GM21529 (cell line): ENCODE measurements around the gene SLC1A5.

Experiments used
- ATAC-seq: cut with Tn5 transposase; IDR thresholded peaks from one replicate; pipeline ENCODE4 v1.9.1; 2021; ENCODE audit not compliant: unreplicated experiment

SLC1A5 gene

DNA sequence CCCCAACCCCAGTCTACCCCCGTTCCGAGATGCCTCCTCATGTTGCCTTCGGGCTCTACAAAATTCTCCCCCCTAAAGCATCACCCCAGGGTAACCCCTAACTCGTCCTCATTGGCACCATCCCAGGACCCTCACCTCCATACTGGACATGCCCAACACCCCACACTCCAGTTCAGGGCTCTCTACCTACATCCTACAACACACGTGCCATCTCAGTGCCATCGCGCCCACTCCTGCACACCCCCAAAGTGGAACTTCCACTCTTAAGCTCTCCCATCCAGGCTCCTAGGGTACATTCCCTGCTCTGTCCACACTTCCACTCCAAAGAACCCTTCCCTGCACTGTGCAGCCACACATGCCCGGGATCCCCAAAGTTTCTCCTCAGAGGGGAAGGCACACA, 43.4 kb downstream of the SLC1A5 start:
- no peak for ATAC-seq

DNA sequence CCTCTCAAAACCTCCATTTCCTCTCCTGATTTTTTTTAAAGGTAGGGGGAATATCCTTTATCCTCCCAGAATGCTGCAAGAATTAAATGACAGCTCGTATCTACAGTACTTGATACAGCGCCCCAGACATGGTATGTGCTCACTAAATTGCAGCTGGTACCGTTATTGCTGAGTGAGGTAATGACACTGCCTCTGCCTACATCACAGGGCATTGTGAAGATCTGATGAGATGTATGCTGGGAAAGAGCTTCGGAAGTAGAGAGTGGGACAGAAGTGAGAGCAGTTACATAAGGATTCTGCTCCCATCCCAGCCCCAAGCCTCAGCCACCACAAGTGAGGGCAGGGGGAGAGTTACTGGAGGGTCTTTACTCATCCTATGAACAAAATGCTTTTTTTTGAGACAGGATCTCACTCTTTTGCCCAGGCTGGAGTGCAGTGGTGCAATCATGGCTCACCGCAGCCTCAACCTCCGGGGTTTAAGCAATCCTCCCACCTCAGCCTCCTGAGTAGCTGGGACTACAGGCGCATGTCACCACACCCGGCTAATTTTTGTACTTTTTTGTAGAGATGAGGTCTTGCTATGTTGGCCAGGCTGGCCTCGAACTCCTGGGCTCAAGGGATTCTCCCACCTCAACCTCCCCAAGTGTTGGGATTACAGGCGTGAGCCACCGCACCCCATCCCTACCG, 44.2 kb downstream of the SLC1A5 start:
- ATAC-seq, result no peak

DNA sequence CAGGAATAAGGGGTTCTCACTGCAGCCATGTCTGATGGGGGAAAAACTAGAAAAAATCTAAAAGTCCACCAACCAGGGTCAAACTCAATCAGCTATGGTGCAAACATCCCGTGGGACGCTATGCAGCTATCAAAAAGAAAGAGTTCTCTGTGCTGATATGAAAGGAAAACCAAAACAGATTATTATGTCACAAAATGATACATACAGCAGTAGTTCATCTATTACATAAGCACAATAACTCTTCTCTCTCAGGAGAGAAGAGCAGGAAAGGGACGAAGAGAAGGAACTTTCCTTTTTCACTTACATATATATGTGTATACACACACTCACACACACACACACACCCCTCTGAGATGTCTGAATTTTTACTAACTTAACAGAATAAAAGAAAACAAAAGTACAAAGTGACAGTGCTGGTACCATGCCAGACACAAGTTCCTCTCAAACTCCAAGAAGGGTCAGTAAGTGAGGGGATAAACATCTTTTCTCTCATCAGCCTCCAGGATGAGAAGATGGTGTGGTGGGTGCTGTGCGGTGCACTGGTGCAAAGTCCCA, 45.4 kb downstream of the SLC1A5 start:
- no peak for ATAC-seq

DNA sequence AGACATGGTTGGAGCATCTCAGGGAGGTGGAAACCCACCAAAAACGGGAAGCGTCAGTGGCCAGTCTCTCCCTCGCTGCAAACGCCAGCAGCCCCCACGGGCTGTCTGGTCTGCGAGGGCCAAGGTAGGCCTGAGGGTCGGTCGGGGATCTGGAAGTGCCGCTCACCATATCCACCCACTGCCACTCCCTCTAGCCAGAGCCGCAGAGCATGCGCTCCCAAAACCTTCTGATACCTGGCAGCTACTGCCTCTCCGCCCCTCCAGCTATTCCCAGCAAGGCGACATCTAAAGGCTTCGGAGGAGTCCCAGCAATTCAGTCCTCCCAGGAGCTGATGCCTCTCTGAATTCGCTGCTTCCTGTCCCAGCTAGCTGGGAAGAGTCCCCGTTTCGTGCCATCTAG, 46.9 kb downstream of the SLC1A5 start:
- ATAC-seq, result no peak

DNA sequence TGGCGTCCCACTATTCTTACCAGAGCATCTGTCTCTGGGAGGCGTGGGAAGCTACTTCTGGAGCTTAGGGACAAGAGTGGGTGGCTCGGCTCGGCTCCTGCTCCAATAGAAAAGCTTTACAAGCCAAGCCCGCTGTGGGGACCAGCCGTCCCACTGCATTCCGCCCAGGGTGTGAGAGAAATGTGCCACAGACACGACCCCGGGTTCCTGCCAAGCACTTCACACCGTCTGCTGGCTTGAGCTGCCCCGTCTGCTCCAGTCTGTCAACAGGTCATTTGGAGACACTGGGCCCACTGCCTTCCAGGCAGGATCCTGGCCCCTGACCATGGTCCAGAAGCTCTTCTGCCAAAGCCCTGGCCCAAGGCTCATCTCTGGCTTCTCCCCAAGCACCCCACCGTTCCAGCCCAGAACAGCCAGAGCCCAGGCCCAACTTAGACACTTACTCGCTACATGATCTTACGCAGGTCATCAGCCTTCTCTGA, 49.1 kb downstream of the SLC1A5 start:
- ATAC-seq, result no peak

DNA sequence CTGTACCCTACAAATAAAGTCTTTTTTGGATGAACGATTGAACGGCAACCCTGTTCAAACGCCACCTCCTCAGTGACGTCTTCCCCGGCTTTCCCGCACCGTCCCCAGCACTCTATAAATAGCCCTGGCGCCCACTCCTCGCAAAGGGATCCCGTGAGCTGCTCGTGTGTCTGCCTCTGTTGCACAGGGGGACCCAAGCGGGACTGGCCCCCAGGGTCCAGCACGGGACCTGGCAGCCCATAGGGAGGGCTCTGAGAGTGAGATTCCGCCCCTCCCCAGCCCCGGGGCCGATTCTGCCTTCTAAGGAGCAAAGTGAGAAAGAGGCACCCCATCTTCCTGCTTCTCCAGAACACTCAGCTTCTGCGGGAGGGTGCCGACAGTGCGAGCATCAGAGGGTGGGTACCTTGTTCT, 50.6 kb downstream of the SLC1A5 start:
- ATAC-seq, result no peak

DNA sequence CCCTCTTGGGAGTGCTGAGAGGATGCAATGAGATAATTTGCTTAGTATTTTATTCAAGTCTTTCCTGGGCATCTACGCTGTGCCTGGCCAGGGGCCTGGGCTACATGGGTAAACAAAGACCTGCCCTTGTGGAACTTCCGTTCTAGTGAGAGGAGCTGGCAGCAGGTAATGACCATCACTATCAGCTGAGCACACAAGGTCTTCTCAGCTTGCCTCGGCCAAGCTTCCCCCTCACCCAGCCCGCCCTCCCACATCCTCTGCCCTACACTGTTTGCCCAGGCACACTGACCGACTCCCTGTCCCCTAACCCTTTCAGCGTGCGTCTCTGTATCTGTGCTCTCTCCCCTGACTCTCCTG, 51.1 kb downstream of the SLC1A5 start:
- no peak for ATAC-seq

DNA sequence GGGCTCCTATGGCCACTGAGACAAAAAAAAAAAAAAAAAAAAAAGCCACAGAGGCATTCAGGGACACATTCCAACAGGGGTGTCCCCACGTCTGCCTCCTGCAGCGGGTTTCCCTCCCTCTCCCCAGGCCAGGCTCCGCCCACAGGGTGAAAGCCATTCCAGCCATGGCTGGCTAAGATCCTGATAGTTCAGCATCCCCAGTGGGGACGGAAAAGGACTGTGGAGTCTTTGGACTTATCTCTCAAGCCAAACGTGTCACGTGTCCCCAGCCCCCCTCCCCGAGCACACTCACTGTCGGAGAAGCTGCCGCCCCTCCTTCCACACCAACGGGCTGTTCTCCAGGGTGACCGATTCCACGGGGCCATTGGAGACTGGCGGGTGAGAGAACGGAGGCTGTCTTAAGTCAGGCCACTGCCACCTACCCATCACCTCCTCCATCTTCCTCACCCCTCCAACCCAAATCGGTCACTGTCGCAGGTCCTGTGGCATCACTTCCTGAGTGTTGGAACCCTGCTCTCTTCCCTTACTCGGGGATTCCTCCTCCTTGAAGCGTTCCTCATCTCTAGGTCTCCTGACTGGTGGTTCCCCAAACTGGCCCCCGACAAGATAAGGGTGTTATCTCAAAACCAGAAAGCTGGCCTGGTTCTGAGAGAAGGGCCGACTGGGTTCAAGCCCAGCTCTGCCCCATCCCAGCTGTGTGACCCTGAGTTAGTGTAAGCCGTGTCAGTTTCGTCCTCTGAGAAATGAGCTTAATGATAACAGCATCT, 51.7 kb downstream of the SLC1A5 start:
- ATAC-seq, result no peak

DNA sequence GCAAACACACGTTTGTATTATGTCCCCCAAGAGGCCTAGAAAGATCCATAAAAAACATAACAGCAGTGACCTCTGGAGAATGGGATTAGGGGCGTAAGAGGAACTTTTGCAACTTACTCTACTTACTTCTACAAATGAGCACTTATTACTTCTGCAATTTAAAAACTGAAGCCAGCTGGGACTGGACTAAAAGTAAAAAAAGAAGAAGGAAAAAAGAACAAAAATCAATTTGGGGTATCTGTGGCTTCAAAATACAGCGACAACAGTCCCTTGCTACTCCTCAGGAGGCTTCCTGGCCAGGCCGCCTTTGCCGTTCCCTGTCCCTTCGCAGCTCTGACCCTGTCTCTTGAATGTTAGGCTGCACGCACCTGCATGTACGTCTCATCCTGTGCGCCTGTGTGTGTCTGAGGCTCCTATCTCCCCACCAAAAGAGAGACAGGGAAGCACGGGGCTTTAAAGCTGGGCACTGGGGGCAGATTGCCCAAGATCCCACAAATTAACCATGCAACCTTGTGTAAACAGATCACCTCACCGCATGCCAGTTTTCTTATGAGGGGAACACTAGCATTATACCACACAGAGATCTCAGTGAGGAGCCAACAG, 54.6 kb downstream of the SLC1A5 start:
- ATAC-seq, result no peak

DNA sequence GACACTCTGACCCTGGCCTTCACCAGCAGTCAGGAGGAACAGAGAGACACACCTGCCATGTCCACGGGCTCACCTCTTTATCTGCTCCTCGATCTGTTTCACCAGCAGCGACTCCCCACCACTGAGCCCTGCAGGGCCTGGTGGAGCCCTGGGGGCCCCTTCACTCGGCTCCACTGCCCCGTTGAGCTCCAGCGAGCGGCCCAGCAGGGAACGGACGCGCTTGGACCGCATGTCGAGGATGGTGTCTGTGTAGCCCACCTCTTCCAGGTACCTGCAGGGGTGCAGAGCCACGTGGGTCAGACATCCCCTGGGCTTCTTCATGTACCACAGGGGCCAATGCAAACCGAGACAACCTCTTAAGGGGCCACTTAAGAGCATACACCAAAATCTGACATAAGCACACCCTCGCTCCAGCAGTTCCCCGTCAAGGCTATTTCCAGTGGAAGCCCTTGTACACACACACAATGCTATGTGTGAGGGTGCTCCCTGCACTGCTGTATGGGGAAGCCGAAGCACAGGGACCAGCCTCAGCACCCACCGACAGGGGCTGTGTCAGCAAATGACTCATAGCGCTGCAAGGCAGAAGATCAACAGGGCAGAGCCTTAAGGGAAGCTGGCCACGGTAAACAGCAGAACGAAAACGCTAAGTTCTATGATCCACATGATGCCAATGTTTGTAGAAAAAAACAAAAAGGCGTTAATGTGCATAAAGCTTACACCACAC, 55.3 kb downstream of the SLC1A5 start:
- ATAC-seq, result no peak

DNA sequence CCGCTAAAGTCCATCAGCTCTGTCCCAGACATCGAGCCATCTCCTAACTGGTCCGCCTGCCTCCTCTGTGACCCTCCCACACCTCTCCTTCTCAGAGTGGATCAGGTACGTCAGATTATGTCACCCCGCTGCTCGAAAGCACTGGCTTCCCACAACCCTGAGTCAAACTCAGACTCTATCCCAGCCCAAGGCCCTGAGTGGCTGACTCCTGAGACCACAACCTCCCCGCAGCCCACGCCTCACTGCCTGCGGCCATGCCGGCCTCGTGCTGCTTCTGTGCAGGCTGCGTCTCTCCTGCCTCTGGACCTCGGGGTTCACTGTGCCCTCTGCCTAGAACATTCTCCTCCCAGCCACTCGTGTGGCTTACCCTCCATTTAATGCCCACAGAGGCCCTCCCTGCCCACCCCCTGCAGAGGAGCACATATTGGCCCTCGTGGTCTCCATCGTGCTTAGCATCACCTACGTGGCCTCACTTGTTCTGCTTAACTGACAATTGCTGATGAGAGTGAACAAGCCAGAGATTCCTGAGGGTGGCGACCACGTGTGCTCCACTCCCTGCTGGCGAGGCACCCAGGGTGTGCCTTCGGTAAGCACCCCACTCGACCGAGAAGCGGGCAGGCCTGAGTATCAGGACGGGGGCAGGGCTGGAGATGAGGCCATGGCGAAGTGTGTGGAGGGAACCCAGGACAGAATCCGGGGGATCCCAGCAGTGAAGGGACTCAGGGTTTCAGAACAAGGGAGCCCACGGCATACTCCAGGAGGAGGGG, 56.0 kb downstream of the SLC1A5 start:
- no peak for ATAC-seq

DNA sequence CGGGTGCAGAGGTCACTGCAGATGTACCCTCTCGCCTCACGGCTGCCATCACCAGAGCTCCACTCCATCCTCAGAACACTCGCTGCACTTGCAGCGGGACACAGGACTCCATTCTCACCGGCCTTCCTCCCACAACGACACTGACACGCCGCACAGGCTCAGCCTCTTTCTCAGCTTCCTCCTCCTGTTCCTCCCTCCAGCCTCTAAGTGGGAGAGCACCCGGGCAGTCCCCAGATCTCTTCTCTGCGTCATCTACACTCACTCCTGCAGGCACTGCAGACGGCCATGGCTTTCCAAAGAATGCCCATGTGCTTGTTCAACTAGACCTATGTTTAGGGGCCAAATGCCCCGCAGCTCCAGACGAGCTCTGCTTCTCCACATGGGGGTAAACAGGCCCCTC, 56.8 kb downstream of the SLC1A5 start:
- ATAC-seq, result no peak

DNA sequence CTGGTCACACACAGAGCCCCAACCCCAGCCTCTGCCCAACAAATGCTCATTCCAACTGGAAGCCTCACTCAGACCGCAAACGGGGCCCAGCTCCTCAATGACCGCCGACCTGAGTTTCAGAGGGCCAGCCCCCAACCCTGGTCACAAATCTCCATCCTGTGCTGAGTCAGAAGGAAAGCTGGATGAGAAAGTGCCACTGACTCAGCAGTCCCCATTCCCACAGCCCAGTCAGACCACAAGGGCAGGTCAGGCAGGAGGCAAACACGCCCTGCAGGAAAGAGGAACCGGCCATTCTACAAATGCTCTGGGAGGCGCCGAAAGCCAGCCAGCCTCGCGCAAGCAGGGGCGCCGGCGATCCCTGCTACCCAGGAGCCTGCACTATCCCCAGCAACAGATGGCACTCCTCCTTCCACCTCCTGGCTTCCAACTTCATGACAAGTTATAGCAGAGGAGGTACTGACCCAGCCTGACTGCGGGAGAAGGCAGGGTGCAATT, 57.3 kb downstream of the SLC1A5 start:
- no peak for ATAC-seq

DNA sequence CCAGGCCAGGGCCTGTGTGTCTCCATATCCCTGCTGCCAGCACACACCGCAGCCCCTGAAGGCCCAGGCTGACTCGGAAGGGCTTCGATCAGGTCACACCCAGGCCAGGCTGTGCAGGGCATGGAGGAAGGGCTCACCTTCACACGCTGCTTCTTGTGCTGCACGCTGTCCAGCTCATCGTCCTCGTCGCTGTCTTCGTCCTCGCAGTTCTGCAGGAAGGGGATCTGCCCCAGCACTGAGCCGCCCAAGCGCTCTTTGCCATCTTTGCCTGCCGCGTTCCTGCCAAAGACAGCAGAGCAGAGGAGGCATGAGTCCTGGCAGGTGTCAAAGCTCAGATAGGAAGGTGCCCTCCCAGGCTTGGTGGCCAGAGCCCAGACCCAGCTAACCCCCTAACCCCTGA, 57.8 kb downstream of the SLC1A5 start:
- no peak for ATAC-seq

DNA sequence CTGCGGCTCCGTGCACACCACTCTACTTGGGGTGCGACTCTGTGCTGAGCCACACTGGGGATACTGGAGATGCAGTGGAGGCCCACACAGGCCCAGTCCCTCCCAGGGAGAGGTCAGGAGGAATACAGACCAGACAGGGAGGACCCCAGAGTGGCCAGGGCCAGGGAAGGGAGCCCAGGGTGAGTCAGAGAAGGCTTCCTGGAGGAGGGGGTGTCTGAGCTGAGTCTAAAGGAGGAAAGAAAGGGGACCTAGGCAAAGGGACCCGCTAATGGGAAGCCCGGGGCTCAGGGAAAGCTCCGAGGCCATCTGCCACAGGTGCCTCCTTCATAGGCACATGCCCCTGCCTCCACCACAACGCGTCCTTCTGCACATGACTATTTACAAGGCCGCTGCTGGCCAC, 58.2 kb downstream of the SLC1A5 start:
- ATAC-seq, result no peak

DNA sequence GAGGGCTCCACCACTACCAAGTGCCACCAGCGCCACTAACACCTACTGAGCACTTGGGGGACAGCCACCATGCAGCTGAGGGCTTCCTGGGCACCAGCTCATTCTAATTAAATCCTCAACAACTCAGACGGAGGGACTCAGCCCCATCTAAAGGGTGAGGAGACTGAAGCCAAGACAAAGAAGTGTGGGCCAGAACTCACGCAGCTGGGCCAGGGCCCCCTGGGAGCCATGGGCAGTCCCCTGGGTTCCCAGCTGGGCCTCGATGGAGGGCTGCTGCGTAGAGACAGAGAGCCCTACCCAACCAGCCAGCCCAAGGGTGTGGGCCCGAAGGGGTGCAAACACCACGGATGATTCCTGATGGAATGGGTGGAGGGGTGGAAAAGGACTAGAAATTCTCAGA, 58.7 kb downstream of the SLC1A5 start:
- ATAC-seq, result no peak

DNA sequence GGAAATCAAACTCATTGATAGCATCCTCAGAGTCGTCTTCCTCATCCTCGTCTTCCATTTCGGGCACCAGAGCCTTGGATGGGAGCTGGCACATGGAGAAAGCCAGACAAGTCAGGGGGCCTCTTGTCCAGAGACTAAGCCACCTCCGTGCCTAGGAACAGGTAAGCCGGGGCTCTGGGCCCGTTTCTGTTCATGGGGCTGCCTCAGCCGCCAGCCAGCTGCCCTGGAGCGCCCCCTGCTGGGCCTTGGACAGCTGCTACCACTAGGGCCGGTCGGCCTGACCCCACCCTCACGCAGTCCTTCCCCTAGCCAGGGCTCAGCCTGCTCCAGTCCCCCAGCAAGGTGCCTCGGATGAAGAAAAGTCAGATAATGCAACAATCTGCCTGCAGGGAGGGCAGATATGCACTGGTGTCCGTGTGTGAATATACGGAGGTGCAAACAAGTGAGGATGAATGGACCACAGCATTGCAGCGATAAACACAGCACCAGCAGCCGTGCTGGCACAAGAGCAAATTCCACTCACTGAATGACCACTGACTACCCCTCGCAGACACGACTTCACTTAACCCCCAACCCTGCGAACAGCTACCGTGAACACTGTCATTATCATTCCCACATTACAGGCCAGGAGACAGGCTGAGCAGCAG, 59.6 kb downstream of the SLC1A5 start:
- ATAC-seq, result no peak

DNA sequence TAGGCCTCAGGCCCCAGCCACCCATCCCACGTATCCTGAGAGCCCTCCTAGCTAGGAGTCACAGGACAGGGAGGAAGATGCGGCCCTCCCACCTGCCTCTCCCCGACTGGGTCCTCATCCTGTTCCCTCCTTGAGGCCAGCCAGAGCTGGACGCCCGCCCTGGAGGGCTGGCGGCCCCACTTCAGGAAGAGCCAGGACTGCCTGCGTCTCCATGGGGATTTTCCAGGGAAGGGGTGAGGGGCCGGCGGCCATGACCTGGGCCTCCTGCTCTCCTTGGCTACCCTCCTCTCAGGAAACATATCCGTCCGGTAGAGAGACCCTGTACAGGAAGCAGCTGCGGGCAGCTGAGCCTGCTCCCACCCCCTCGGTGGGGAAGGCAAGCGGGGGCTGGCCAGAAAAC, 60.2 kb downstream of the SLC1A5 start:
- no peak for ATAC-seq

DNA sequence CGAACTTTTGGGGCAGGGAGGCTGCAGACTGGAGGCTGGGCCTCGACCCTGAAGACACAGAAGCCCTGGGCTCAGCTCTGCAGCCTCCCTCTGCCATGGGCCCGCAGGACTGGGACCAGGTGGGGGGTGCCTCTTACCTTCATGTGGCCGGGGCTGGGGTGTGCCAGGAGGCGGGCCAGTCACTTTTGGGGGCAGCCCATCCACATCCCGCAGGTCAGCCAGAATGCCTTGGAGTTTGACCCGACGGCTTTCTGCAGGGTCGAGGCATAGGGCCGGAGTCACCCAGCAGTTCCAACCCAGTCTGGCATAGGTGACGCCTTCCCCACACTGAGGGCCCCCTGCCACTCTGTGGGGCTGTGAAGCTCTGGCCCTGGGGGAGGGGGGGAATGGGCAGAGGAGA, 60.6 kb downstream of the SLC1A5 start:
- no peak for ATAC-seq

DNA sequence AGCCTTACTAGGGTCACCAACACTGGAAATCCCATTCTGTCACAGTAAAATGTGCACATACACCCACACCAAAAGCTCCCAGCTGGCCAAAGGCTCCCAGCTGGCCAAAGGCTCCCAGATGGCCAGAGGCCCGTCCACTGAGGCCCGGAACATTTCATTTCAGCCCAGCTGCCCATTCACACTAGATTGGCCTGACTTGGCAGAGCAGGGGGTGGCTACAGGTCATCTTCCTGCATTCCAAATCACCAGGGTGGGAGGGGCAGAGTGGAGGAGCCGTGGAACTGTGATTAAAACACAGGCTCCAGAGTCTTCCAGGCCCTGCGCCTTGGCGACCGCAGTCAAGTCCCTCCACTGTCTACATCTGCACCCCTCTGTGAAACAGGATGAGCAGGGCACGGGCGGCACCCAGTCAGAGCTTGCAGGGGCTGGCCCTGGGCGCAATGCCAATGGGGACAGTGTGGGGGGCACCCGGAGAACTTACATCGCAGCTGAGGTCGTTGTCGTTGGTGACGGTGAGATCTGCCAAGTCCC, 61.4 kb downstream of the SLC1A5 start:
- no peak for ATAC-seq
